B cell (primary cell): Measurements from ENCODE around the gene ATP6V1B1.

Source experiments
- EZH2 ChIP-seq: IDR thresholded peaks from 2 replicates; pipeline ENCODE4 v1.6.1; 2012; ENCODE audit warnings: borderline replicate concordance, low read depth, mild to moderate bottlenecking, moderate library complexity, low read length; ENCODE audit not compliant: insufficient read depth, poor library complexity, severe bottlenecking
- TF ChIP-seq, protein P1 (sequence below): fragments of 200-600 bp; IDR thresholded peaks from one replicate; pipeline ENCODE4 v1.8.0; 2022; ENCODE audit warnings: antibody characterized with exemption, mild to moderate bottlenecking

DNA sequence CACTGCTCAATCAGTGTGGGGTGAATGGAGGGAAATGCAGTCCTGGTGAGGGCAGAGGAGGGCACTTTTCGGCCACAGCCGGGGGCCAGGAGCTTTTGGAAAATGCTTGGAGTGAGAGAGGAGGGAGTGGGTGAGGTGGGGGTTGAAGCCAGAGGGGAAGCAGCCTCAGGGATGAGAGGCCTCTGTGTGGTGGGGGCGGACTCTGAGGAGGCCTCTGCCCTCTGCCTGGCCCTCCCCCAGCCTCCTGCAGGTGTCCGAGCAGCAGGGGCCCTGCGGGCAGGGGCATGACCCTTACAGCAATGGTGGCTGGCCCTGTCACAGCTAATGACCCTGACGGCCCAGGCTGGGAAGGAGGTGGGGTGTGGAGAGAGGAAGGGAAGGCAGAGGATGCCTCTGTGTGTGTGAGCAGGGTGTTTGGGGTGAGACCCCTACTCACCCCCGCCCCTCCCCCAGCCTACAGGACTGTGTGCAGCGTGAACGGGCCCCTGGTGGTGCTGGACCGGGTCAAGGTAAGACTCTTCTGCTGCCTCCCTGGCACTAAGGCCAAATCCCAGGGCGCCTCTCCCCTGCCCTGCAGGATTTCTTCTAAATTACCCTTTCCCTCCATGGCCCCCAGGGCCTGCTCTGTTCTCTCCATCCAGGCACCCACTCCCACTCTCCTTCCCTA lies 7.6 kb downstream of the ATP6V1B1 start:
- TF ChIP-seq, protein P1, sequence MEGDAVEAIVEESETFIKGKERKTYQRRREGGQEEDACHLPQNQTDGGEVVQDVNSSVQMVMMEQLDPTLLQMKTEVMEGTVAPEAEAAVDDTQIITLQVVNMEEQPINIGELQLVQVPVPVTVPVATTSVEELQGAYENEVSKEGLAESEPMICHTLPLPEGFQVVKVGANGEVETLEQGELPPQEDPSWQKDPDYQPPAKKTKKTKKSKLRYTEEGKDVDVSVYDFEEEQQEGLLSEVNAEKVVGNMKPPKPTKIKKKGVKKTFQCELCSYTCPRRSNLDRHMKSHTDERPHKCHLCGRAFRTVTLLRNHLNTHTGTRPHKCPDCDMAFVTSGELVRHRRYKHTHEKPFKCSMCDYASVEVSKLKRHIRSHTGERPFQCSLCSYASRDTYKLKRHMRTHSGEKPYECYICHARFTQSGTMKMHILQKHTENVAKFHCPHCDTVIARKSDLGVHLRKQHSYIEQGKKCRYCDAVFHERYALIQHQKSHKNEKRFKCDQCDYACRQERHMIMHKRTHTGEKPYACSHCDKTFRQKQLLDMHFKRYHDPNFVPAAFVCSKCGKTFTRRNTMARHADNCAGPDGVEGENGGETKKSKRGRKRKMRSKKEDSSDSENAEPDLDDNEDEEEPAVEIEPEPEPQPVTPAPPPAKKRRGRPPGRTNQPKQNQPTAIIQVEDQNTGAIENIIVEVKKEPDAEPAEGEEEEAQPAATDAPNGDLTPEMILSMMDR = no peak
- no peak for TF ChIP-seq EZH2
